H9 (cell line): ENCODE data around the gene ANGEL2. TPM values are rescaled to one million over a fixed set of nuclear protein-coding genes. Genes with fewer than 3 reads are reported as not detected.

Source experiments
- DNase-seq: peaks from one replicate; pipeline ENCODE4 v3.0.0-alpha.2; 2017
- H2AFZ ChIP-seq: one replicate; pipeline ENCODE4 v1.6.1; 2013; ENCODE audit warnings: mild to moderate bottlenecking, low read length, control low read depth, moderate library complexity
- H2AK5ac ChIP-seq: 2 replicates; pipeline ENCODE4 v1.6.1; 2013; ENCODE audit warnings: low read length, control low read depth, mixed read lengths; ENCODE audit not compliant: insufficient read length
- H2BK120ac ChIP-seq: one replicate; pipeline ENCODE4 v1.6.1; 2013; ENCODE audit warnings: low read depth, mild to moderate bottlenecking, low read length, control low read depth, inconsistent platforms; ENCODE audit not compliant: poor library complexity, severe bottlenecking
- H2BK12ac ChIP-seq: 2 replicates; pipeline ENCODE4 v1.6.1; 2013; ENCODE audit warnings: low read length, control low read depth, mixed read lengths, low read depth; ENCODE audit not compliant: insufficient read length
- H2BK15ac ChIP-seq: 2 replicates; pipeline ENCODE4 v1.6.1; 2013; ENCODE audit warnings: low read depth, low read length, control low read depth
- H2BK20ac ChIP-seq: one replicate; pipeline ENCODE4 v1.6.1; 2013; ENCODE audit warnings: low read depth, mild to moderate bottlenecking, low read length, control low read depth, inconsistent platforms; ENCODE audit not compliant: poor library complexity, severe bottlenecking
- H2BK5ac ChIP-seq: 2 replicates; pipeline ENCODE4 v1.6.1; 2013; ENCODE audit warnings: low read length, control low read depth, mixed read lengths; ENCODE audit not compliant: insufficient read length
- H3K14ac ChIP-seq: 2 replicates; pipeline ENCODE4 v1.6.1; 2013; ENCODE audit warnings: low read length, control low read depth; ENCODE audit not compliant: insufficient read depth
- H3K18ac ChIP-seq: 2 replicates; pipeline ENCODE4 v1.6.1; 2013; ENCODE audit warnings: low read depth, mild to moderate bottlenecking, mixed read lengths, low read length, control low read depth; ENCODE audit not compliant: insufficient read length
- H3K23ac ChIP-seq: 2 replicates; pipeline ENCODE4 v1.6.1; 2013; ENCODE audit warnings: low read length, control low read depth, mixed read lengths, low read depth; ENCODE audit not compliant: insufficient read length
- H3K23me2 ChIP-seq: 2 replicates; pipeline ENCODE4 v1.6.1; 2013; ENCODE audit warnings: low read depth, mild to moderate bottlenecking, mixed read lengths, low read length, control low read depth; ENCODE audit not compliant: insufficient read length, poor library complexity, severe bottlenecking
- H3K27ac ChIP-seq: 2 replicates; pipeline ENCODE4 v1.5.1; 2013; ENCODE audit warnings: low read length, control low read depth, mixed read lengths, low read depth; ENCODE audit not compliant: insufficient read length
- H3K27me3 ChIP-seq: 2 replicates; pipeline ENCODE4 v1.6.1; 2013; ENCODE audit warnings: low read length, control low read depth, inconsistent platforms; ENCODE audit not compliant: insufficient read depth
- H3K4ac ChIP-seq: 2 replicates; pipeline ENCODE4 v1.6.1; 2013; ENCODE audit warnings: low read depth, mild to moderate bottlenecking, control low read depth, inconsistent platforms, low read length, moderate library complexity
- H3K4me1 ChIP-seq: 2 replicates; pipeline ENCODE4 v1.6.1; 2013; ENCODE audit warnings: low read length, control low read depth, inconsistent platforms; ENCODE audit not compliant: insufficient read depth
- H3K4me2 ChIP-seq: 2 replicates; pipeline ENCODE4 v1.6.1; 2013; ENCODE audit warnings: low read length, control low read depth, mixed read lengths; ENCODE audit not compliant: insufficient read length, insufficient read depth
- H3K56ac ChIP-seq: 2 replicates; pipeline ENCODE4 v1.6.1; 2013; ENCODE audit warnings: low read depth, mild to moderate bottlenecking, mixed read lengths, low read length, control low read depth; ENCODE audit not compliant: insufficient read length
- H3K79me1 ChIP-seq: 2 replicates; pipeline ENCODE4 v1.6.1; 2013; ENCODE audit warnings: low read depth, mild to moderate bottlenecking, moderate library complexity, low read length, control low read depth, inconsistent platforms; ENCODE audit not compliant: insufficient read depth, poor library complexity, severe bottlenecking
- H3K79me2 ChIP-seq: 2 replicates; pipeline ENCODE4 v1.6.1; 2013; ENCODE audit warnings: low read length, control low read depth, inconsistent platforms; ENCODE audit not compliant: insufficient read depth
- H3K9ac ChIP-seq: 2 replicates; pipeline ENCODE4 v1.6.1; 2013; ENCODE audit warnings: low read length, control low read depth, mixed read lengths; ENCODE audit not compliant: insufficient read length; ENCODE audit errors: extremely low read depth
- H3K9me3 ChIP-seq: one replicate; pipeline ENCODE4 v1.6.1; 2013; ENCODE audit warnings: low read depth, low read length, inconsistent platforms; ENCODE audit not compliant: control insufficient read depth
- H3T11ph ChIP-seq: one replicate; pipeline ENCODE4 v1.6.1; 2013; ENCODE audit warnings: mild to moderate bottlenecking, low read length, control low read depth, inconsistent platforms
- H4K20me1 ChIP-seq: one replicate; pipeline ENCODE4 v1.6.1; 2013; ENCODE audit not compliant: control insufficient read depth, insufficient read length, insufficient read depth
- H4K5ac ChIP-seq: 2 replicates; pipeline ENCODE4 v1.6.1; 2013; ENCODE audit warnings: low read depth, mild to moderate bottlenecking, mixed read lengths, low read length, control low read depth; ENCODE audit not compliant: insufficient read length
- H4K8ac ChIP-seq: replicated peaks from 2 replicates; pipeline ENCODE4 v1.6.1; 2013; ENCODE audit warnings: low read length, control low read depth, mixed read lengths, low read depth; ENCODE audit not compliant: insufficient read length
- H4K91ac ChIP-seq: 2 replicates; pipeline ENCODE4 v1.6.1; 2013; ENCODE audit warnings: low read depth, mild to moderate bottlenecking, moderate library complexity, mixed read lengths, low read length, control low read depth; ENCODE audit not compliant: insufficient read length
- H3K27ac Mint-ChIP-seq, 3 experiments: 2 replicates in 2 of 3; 3 replicates in 1 of 3; pipeline ENCODE4 v1.8.0; 2020 to 2021; ENCODE audit warnings: mixed read lengths in 3 of 3, mild to moderate bottlenecking in 1 of 3, moderate library complexity in 1 of 3
- H3K27me3 Mint-ChIP-seq: 2 replicates; pipeline ENCODE4 v1.8.0; 2021; ENCODE audit warnings: low read depth, mild to moderate bottlenecking, moderate library complexity, mixed read lengths
- H3K36me3 Mint-ChIP-seq, 3 experiments: 2 replicates in 2 of 3; 3 replicates in 1 of 3; pipeline ENCODE4 v1.8.0; 2020 to 2021; ENCODE audit warnings: low read depth in 3 of 3, mixed read lengths in 3 of 3; ENCODE audit not compliant: insufficient read depth in 1 of 3
- H3K4me1 Mint-ChIP-seq, 2 experiments: 2 replicates each; pipeline ENCODE4 v1.8.0; 2020; ENCODE audit warnings: mixed read lengths in 2 of 2
- H3K4me3 Mint-ChIP-seq, 2 experiments: 2 replicates in 1 of 2; 3 replicates in 1 of 2; pipeline ENCODE4 v1.8.0; 2020 to 2021; ENCODE audit warnings: mild to moderate bottlenecking in 2 of 2, mixed read lengths in 2 of 2, moderate library complexity in 1 of 2
- H3K9me3 Mint-ChIP-seq, 2 experiments: 2 replicates in 1 of 2; 3 replicates in 1 of 2; pipeline ENCODE4 v1.8.0; 2020; ENCODE audit warnings: mild to moderate bottlenecking in 2 of 2, mixed read lengths in 2 of 2, moderate library complexity in 1 of 2
- WGBS: extraction: QIAGEN DNeasy Blood & Tissue Kit; methylation state at CpG from one replicate; pipeline ENCODE4 v1.1.7; 2013; ENCODE audit warnings: missing lambda C conversion rate, low lambda C conversion rate, mixed read lengths; ENCODE audit not compliant: insufficient read length; ENCODE audit errors: extremely low coverage; 5-methylcytosine and 5-hydroxymethylcytosine counted together
- total RNA-seq: library from RNA; stranded (reverse); gene quantifications from 2 replicates; pipeline ENCODE4 v1.2.1, GENCODE V29; 2021
- TF ChIP-seq, protein P1 (sequence below): fragments of 200-600 bp; sonication (generic); conservative IDR thresholded peaks from 3 replicates; pipeline ENCODE4 v1.8.0; 2021; ENCODE audit warnings: antibody characterized with exemption, mild to moderate bottlenecking

ANGEL2 gene
- total RNA-seq, 1 experiment from 2014 or later, result 47.8 TPM

DNA sequence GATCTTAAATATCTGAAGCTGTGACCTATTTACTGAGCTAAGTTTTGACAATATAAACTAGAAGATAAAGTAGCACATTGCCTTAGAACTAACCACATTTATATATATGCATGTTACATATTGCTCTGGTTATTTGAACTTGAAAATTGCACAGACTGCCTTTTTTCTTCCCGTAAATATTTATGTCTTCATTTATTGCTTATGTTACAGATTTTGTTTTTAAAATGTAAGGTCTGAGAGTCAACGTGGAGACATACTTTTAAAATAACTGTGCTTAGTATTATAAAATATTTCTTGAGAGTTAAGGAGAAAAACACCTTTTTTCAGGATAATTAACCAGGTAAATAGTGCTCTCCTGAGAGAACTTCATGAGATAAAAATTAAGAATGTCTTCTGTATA lies 38.5 kb upstream of the ANGEL2 start:
- DNase-seq, result no peak
- Histone ChIP-seq H4K91ac (no peak overlapping the region), H2AFZ (no peak overlapping the region), H3K56ac (no peak overlapping the region), H4K20me1 (no peaks in the 10 kb centered on the region), H3K79me2 (peaks cover 2% of the 10 kb centered on the region; the same call in 1 of the 2 replicates), H3K79me1 (peaks cover 8% of the 10 kb centered on the region), H2AK5ac (no peak overlapping the region), H2BK15ac (no peak overlapping the region), H3K4ac (no peak overlapping the region), H3K9ac (no peak overlapping the region), H3K27ac (no peak overlapping the region), H2BK120ac (no peak overlapping the region), H4K8ac (no peak overlapping the region), H2BK12ac (no peak overlapping the region), H3K4me1 (no peaks in the 10 kb centered on the region; the same call in 1 of the 2 replicates), H4K5ac (no peak overlapping the region), H3K23ac (no peak overlapping the region), H3K18ac (no peak overlapping the region), H2BK5ac (no peak overlapping the region), H3T11ph (no peak overlapping the region), H2BK20ac (no peak overlapping the region), H3K9me3 (no peaks in the 10 kb centered on the region), H3K27me3 (no peaks in the 10 kb centered on the region), H3K14ac (no peak overlapping the region), H3K4me2 (no peak overlapping the region), H3K23me2 (no peaks in the 10 kb centered on the region)
- no peak overlapping the region for H3K4me3 Mint-ChIP-seq
- peaks cover 4 to 11% of the 10 kb centered on the region in 2 experiments; a peak in 3 of 5 replicates for H3K9me3 Mint-ChIP-seq
- TF ChIP-seq, protein P1, sequence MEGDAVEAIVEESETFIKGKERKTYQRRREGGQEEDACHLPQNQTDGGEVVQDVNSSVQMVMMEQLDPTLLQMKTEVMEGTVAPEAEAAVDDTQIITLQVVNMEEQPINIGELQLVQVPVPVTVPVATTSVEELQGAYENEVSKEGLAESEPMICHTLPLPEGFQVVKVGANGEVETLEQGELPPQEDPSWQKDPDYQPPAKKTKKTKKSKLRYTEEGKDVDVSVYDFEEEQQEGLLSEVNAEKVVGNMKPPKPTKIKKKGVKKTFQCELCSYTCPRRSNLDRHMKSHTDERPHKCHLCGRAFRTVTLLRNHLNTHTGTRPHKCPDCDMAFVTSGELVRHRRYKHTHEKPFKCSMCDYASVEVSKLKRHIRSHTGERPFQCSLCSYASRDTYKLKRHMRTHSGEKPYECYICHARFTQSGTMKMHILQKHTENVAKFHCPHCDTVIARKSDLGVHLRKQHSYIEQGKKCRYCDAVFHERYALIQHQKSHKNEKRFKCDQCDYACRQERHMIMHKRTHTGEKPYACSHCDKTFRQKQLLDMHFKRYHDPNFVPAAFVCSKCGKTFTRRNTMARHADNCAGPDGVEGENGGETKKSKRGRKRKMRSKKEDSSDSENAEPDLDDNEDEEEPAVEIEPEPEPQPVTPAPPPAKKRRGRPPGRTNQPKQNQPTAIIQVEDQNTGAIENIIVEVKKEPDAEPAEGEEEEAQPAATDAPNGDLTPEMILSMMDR, result no peak
- peaks cover 30 to 32% of the 10 kb centered on the region in 2 experiments for H3K4me1 Mint-ChIP-seq
- H3K27me3 Mint-ChIP-seq, result no peaks in the 10 kb centered on the region
- peaks cover 2 to 16% (median 11%) of the 10 kb centered on the region in 3 experiments; a peak in 5 of 7 replicates for H3K36me3 Mint-ChIP-seq
- WGBS, result no CpG with 5 or more reads among the region's 2 CpGs
- no peak overlapping the region; a peak in 1 of 7 replicates for H3K27ac Mint-ChIP-seq
